GM21576 (cell line): ENCODE measurements around the gene CDH2.

Experiments used
- ATAC-seq: cut with Tn5 transposase; IDR thresholded peaks from one replicate; pipeline ENCODE4 v1.9.1; 2021; ENCODE audit warnings: mild to moderate bottlenecking, moderate library complexity; ENCODE audit not compliant: unreplicated experiment

CDH2 gene

GRCh38 chr18:28171837-28172236 is 5.1 kb downstream of the CDH2 start:
- no peak for ATAC-seq

- ATAC-seq: no peak
These were observed 8.2 kb downstream of the CDH2 start for GRCh38 chr18:28168725-28169124.

GRCh38 chr18:28167835-28168349 is 9.0 kb downstream of the CDH2 start:
- no peak for ATAC-seq

GRCh38 chr18:28164771-28165483 is 12.0 kb downstream of the CDH2 start:
- ATAC-seq: no peak

GRCh38 chr18:28163201-28163775 is 13.6 kb downstream of the CDH2 start:
- ATAC-seq: no peak

GRCh38 chr18:28161608-28162599 is 15.0 kb downstream of the CDH2 start:
- no peak for ATAC-seq

- no peak for ATAC-seq
These were observed 17.9 kb downstream of the CDH2 start for GRCh38 chr18:28159055-28159454.

- no peak for ATAC-seq
These were observed 18.8 kb downstream of the CDH2 start for GRCh38 chr18:28158083-28158581.

GRCh38 chr18:28153485-28154065 is 23.4 kb downstream of the CDH2 start:
- ATAC-seq: no peak

GRCh38 chr18:28152754-28153153 is 24.2 kb downstream of the CDH2 start:
- no peak for ATAC-seq

- ATAC-seq: no peak
These were observed 24.6 kb downstream of the CDH2 start for GRCh38 chr18:28152354-28152753.

- no peak for ATAC-seq
These were observed 25.5 kb downstream of the CDH2 start for GRCh38 chr18:28151434-28151833.

- no peak for ATAC-seq
These were observed 26.0 kb downstream of the CDH2 start for GRCh38 chr18:28150925-28151324.

GRCh38 chr18:28149810-28150420 is 27.0 kb downstream of the CDH2 start:
- ATAC-seq: no peak

- no peak for ATAC-seq
These were observed 29.2 kb downstream of the CDH2 start for GRCh38 chr18:28147674-28148171.

- no peak for ATAC-seq
These were observed 33.2 kb downstream of the CDH2 start for GRCh38 chr18:28143725-28144124.

- no peak for ATAC-seq
These were observed 38.1 kb downstream of the CDH2 start for GRCh38 chr18:28138816-28139215.

- ATAC-seq: no peak
These were observed 40.9 kb downstream of the CDH2 start for GRCh38 chr18:28136071-28136470.

- no peak for ATAC-seq
These were observed 42.2 kb downstream of the CDH2 start for GRCh38 chr18:28134774-28135173.

- ATAC-seq: no peak
These were observed 44.8 kb downstream of the CDH2 start for GRCh38 chr18:28132084-28132483.
